Pancreas (tissue), 10 donors: Measurements from ENCODE around the gene LEP. TPM values are rescaled to one million over a fixed set of nuclear protein-coding genes. Genes with fewer than 3 reads are reported as not detected.

Source experiments
- ATAC-seq, 4 donors: fragments of 200-7000 bp; cut with Tn5 transposase; one replicate each; pipeline versions ENCODE4 v1.8.0 to v1.9.1; 2020; ENCODE audit warnings: mild to moderate bottlenecking in 4 of 4, moderate library complexity in 4 of 4
- DNase-seq, 6 donors: peaks; one replicate each; pipeline ENCODE4 v3.0.0-alpha.2; 2020
- FAIRE-seq: peaks from 2 replicates; lab custom pipeline; 2012; peaks lifted over from hg19 to GRCh38; lab: Jason Lieb, UNC
- H3K27ac ChIP-seq, 4 donors: fragments of 200-600 bp; sonication (generic); 1 replicate in 3 of 4; 2 replicates in 1 of 4; pipeline versions ENCODE4 v1.5.0 to v1.8.0; 2020
- H3K27me3 ChIP-seq, 4 donors: fragments of 200-600 bp; one replicate each; pipeline ENCODE4 v1.8.0; 2021
- H3K36me3 ChIP-seq, 3 donors: fragments of 200-600 bp; sonication (generic) in 1 of 3; one replicate each; pipeline versions ENCODE4 v1.5.0 to v1.8.0; 2020 to 2021
- H3K4me1 ChIP-seq, 3 donors: fragments of 200-600 bp; one replicate each; pipeline ENCODE4 v1.8.0; 2021
- H3K4me3 ChIP-seq, 4 donors: fragments of 200-600 bp; sonication (generic) in 2 of 4; one replicate each; pipeline versions ENCODE4 v1.5.0 to v1.8.0; 2020 to 2021
- H3K9me3 ChIP-seq, 4 donors: fragments of 200-600 bp; one replicate each; pipeline ENCODE4 v1.8.0; 2021
- WGBS, 2 donors: extraction: QIAGEN DNeasy Blood & Tissue Kit; methylation state at CpG; one replicate each; pipeline ENCODE4 v1.1.7; 2013; 5-methylcytosine and 5-hydroxymethylcytosine counted together
- intact Hi-C, 3 donors: fragments of 100-400 bp; cut with DNase I; formaldehyde crosslinking; loops; one replicate each; pipeline versions ENCODE4 v1.11.1 to v1.14.2; 2022
- polyA plus RNA-seq, 2 donors: library from polyadenylated mRNA; stranded (reverse); fragments of 200-250 nt; gene quantifications; one replicate each; pipeline ENCODE4 v1.2.3, GENCODE V29; 2013
- total RNA-seq, 6 donors: library from RNA; stranded (reverse); fragmentation: NEBNext Ultra II Directional in 4 of 6; extraction: Animal tissue kit (Norgen Biotek cat#: 25700) in 4 of 6; gene quantifications; one replicate each; pipeline versions ENCODE4 v1.2.1 to v1.2.4, GENCODE V29; 2021 to 2023
- TF ChIP-seq, protein P1 (sequence below), 4 donors: fragments of 200-600 bp; sonication (generic) in 3 of 4; IDR thresholded peaks; one replicate each; pipeline versions ENCODE4 v1.5.0 to v1.8.0; 2021; ENCODE audit warnings: antibody characterized with exemption in 4 of 4
- donor health status: healthy with polysubstance abuse.
- donor health status: DM: no; HTN: no; CAD: no; lungs with moderate emphysema.
- donor health status: DM: no; HTN: no; CAD: no.
- donor health status: control.
- donor health status: control.
- donor health status: Bipolar disorder and iron deficiency.
- donor health status: DM: yes; HTN: yes; CAD: no.
- donor health status: DM: no; HTN: no; CAD: no.
- donor health status: DM: no; HTN: no; CAD: no.
- donor health status: DM: yes; HTN: yes; CAD: no.

The LEP gene
- total and polyA plus RNA-seq, 8 donors: 0.05 to 5.2 (median 0.14) TPM; not detected in 1

DNA sequence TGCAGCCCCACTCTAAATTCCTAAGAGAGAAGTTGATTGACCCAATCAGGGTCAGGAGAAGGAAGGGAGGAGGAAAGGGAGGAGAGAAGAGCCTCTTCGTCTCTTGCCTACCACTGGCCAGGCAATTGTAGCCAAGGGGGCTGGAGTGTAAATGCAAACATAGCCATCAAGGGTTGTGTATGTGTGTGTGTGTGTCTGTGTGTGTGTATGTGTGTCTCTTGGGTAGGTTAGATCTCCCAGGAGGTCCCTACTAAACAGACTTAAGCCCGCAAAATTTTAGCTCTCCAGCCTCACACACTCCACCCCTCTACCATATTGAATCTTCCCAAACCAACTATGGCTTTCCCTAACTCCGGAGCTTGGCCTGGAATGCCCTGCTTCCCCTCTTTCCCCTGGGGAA lies 3.8 kb downstream of the LEP start:
- no peaks in the 10 kb centered on the region for H3K4me1 ChIP-seq
- peaks cover 0 to 16% (median 5%) of the 10 kb centered on the region in 4 donors for H3K27me3 ChIP-seq
- DNase-seq (no peak), FAIRE-seq (no peak), ATAC-seq (no peak)
- intact Hi-C loops: no loop called here
- H3K36me3 ChIP-seq: no peaks in the 10 kb centered on the region
- no peak overlapping the region for H3K27ac ChIP-seq
- no peak overlapping the region for H3K4me3 ChIP-seq
- no peaks in the 10 kb centered on the region for H3K9me3 ChIP-seq
- TF ChIP-seq, protein P1, sequence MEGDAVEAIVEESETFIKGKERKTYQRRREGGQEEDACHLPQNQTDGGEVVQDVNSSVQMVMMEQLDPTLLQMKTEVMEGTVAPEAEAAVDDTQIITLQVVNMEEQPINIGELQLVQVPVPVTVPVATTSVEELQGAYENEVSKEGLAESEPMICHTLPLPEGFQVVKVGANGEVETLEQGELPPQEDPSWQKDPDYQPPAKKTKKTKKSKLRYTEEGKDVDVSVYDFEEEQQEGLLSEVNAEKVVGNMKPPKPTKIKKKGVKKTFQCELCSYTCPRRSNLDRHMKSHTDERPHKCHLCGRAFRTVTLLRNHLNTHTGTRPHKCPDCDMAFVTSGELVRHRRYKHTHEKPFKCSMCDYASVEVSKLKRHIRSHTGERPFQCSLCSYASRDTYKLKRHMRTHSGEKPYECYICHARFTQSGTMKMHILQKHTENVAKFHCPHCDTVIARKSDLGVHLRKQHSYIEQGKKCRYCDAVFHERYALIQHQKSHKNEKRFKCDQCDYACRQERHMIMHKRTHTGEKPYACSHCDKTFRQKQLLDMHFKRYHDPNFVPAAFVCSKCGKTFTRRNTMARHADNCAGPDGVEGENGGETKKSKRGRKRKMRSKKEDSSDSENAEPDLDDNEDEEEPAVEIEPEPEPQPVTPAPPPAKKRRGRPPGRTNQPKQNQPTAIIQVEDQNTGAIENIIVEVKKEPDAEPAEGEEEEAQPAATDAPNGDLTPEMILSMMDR (IDR thresholded peaks at IDR 0.05): no peak
- WGBS, 2 donors: 72 to 81% methylated on average over 3 of the region's 3 CpGs

DNA sequence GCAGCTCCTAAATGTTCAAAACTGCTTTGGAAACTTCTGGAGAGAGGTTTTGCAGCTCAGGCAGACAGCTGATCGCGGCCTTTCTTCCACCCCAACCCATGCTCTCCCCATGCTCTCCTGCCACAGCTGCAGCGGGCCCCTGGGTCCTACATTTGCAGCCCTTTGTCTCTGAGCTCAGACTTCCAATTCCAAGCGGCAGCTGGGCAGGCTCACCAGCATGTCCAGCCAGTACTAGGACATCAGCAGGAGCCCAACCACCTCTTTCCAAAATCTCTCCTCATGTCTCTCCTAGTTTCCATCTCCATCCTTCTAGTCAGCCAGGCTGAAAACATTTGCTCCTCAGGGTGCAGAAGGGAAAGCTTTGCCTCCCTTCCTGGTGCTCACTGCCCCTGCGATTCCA lies 6.0 kb downstream of the LEP start:
- FAIRE-seq: no peak
- Histone ChIP-seq H3K27me3 (no peaks in the 10 kb centered on the region), H3K4me3 (no peak overlapping the region), H3K36me3 (no peaks in the 10 kb centered on the region), H3K4me1 (no peaks in the 10 kb centered on the region), H3K9me3 (no peaks in the 10 kb centered on the region), H3K27ac (no peak overlapping the region)
- intact Hi-C loops: no loop called here
- TF ChIP-seq, protein P1 (IDR thresholded peaks at IDR 0.05): no peak
- ATAC-seq: no peak
- 84 to 90% methylated on average over 5 of the region's 5 CpGs for WGBS, 2 donors
- DNase-seq: no peak

DNA sequence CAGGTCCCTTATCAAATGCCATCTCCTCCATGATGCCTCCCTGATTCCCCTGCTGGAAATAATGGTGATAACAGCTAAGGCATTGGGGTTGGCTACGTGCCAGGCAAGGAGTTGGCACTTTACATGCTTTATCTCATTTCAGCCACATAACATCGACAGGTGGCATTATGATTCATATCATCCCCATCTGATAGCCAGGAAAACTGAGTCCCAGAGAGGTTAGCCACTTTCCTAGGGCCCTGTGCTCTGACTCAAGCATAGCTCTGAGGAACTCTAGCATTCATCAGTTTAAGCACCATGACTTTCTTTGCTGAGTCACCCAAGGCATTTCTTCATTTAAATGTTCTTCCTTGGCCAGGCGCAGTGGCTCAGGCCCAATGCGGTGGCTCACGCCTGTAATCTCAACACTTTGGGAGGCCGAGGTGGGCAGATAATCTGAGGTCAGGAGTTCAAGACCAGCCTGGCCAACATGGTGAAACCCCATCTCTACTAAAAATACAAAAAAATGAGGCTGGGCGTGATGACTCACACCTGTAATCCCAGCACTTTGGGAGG lies 6.6 kb downstream of the LEP start:
- ATAC-seq (peak in 1 of 4 donors; percentile 29), FAIRE-seq (no peak), DNase-seq (no peak)
- Histone ChIP-seq H3K4me1 (no peaks in the 10 kb centered on the region), H3K4me3 (no peak overlapping the region), H3K9me3 (no peaks in the 10 kb centered on the region), H3K36me3 (no peaks in the 10 kb centered on the region), H3K27ac (no peak overlapping the region), H3K27me3 (no peaks in the 10 kb centered on the region)
- intact Hi-C loops: no loop called here
- WGBS, 2 donors: 61 to 62% methylated on average over 7 of the region's 7 CpGs
- TF ChIP-seq, protein P1 (IDR thresholded peaks at IDR 0.05): no peak

DNA sequence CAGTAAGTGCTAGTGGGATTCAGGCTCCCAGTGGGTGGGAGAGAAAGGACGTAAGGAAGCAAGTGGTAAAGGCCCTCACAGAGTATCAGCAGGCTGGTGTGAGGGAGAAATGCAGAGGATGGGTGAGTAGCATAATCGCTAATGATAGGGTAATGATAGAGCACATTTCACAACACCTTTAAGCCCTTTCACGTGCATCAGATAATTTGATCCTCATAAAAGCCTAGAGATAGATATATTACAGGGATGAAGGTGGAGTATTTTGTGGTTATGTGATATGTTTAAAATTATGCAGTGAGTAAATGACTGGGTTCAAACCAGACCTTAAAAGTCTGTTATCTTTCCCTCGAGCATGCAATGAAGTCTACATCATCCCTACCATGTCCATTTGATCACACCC lies 10.3 kb downstream of the LEP start:
- no peaks in the 10 kb centered on the region for H3K27me3 ChIP-seq
- no peaks in the 10 kb centered on the region for H3K9me3 ChIP-seq
- no peak for ATAC-seq
- FAIRE-seq: no peak
- TF ChIP-seq, protein P1 (IDR thresholded peaks at IDR 0.05): no peak
- H3K4me1 ChIP-seq: no peaks in the 10 kb centered on the region
- intact Hi-C loops: no loop called here
- no peak for DNase-seq
- no peak overlapping the region for H3K4me3 ChIP-seq
- H3K27ac ChIP-seq: no peak overlapping the region
- WGBS, 2 donors: 59 to 65% methylated on average over 4 of the region's 4 CpGs
- no peaks in the 10 kb centered on the region for H3K36me3 ChIP-seq

DNA sequence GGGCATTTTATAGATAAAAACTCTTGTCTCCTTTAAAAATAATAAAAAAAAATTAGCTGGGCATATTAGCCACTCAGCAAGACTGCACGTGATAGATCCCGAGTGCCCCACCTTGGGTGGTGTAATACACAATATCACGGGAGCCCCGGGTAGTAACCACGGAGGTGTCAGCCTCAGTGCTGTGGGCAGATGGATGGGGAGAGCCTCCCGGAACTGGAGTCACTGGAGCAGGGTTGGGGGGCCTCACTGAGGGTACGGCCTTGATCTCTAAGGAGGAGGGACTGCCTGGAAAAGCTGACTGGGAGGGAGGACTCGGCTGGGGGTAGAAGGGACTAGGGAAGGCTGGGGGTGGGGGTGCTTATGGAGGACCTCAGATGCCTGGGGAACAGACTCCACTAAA lies 12.6 kb downstream of the LEP start:
- Histone ChIP-seq H3K36me3 (no peaks in the 10 kb centered on the region), H3K4me3 (no peak overlapping the region), H3K9me3 (no peaks in the 10 kb centered on the region), H3K27me3 (no peaks in the 10 kb centered on the region), H3K27ac (no peak overlapping the region), H3K4me1 (no peaks in the 10 kb centered on the region)
- FAIRE-seq (no peak), DNase-seq (peak in 1 of 6 donors; percentile 8), ATAC-seq (no peak)
- 86 to 89% methylated on average over 8 of the region's 8 CpGs for WGBS, 2 donors
- intact Hi-C loops: no loop called here
- TF ChIP-seq, protein P1 (IDR thresholded peaks at IDR 0.05): no peak
